Measurements from ENCODE around the gene HS3ST3B1. TPM values are rescaled to one million over a fixed set of nuclear protein-coding genes. Genes with fewer than 3 reads are reported as not detected.

HS3ST3B1 gene
- total RNA-seq, 1 donor from 2014 or later = 4.0 TPM

Other genes with a start within 250 kb of the HS3ST3B1 start
- 16.8 TPM for gene COX10, start 231.6 kb upstream of the HS3ST3B1 start, total RNA-seq
- not detected for gene CDRT15, start 64.2 kb upstream of the HS3ST3B1 start, total RNA-seq